HG03457 (cell line): Measurements from ENCODE around the gene DAZAP1.
A peak's percentile ranks its signal among the peaks of the same experiment; 100 is the strongest.

Source experiments
- ATAC-seq: cut with Tn5 transposase; IDR thresholded peaks from one replicate; pipeline ENCODE4 v1.9.1; 2021; ENCODE audit warnings: moderate number of reproducible peaks; ENCODE audit not compliant: unreplicated experiment

The DAZAP1 gene

GRCh38 chr19:1407528-1408299 lies at the start of gene DAZAP1:
DAZAP1 (plus strand) TSS chr19:1407586; CDS start chr19:1407774, 188 bp downstream.
- peak; percentile 10 for ATAC-seq

GRCh38 chr19:1360126-1360817 lies 47.1 kb upstream of the DAZAP1 start:
- ATAC-seq: no peak

GRCh38 chr19:1360818-1361461 lies 46.4 kb upstream of the DAZAP1 start:
- ATAC-seq: no peak

- no peak for ATAC-seq
Observed at GRCh38 chr19:1361601-1362386, 45.6 kb upstream of the DAZAP1 start.

DNA sequence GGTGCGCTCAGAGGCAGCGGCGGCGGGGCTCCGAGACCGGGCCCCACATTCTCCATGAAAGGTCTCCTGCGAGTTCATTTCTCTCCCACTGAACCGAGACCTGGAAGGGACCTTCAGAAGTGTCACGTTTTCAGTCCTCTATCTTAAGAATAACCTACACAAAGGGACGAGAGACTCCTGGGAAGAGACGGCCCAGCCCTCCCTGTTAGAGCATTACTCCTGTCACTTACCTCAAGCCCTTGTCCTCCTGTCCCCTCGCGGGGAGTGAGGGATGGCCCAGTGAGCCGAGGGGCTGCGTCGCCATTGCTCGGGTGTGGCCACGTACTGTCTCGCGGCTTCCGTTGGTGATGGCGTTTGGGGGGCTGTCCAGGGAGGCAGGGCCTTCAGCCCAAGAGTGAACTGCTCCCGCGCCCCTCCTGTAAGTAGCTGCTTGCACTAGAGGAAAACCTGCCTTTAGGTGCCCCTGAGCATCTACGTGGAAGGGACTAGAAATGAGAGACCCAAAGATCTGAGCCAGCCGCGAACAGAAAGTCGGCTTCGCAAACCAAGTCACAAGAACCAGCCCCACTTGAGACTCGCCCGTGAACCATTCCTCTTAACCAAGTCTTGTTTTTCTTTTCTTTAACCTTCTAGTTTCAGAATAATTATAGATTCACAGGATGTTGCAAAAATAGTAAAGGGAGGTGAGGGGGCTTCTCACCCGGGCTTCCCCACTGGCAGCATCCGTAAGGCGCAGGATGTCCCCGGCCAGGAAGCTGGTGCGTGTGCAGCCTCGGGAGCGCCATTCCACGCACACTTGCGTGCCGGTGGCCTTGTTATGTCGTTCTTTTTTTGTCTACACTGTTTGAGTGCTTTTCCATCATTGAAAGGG lies 44.8 kb upstream of the DAZAP1 start:
- ATAC-seq: no peak

DNA sequence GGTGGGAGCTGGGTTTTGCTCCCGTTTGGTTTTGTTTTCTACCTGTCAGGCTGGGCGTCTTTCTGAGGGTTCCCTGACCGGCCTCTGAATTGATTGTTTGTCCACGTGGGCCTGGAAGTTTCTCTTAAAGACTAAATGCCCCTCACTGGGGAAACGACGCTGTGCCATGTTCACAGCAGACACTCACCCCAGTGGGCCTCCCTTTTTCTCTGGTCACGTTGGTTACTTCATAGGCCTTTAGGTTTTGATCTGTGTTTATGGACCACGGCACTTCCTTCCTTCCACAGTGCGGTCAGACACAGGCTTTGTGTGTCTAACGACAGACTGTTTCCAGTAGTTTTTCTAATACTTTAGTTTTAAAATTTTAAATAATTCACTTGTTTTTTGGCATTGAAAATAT lies 43.8 kb upstream of the DAZAP1 start:
- no peak for ATAC-seq

GRCh38 chr19:1364070-1364704 lies 43.2 kb upstream of the DAZAP1 start:
- ATAC-seq: no peak

- ATAC-seq: no peak
Observed at GRCh38 chr19:1365319-1366269, 41.8 kb upstream of the DAZAP1 start.

- ATAC-seq: no peak
Observed at GRCh38 chr19:1366296-1366695, 41.1 kb upstream of the DAZAP1 start.

GRCh38 chr19:1366899-1367870 lies 40.2 kb upstream of the DAZAP1 start:
- ATAC-seq: no peak

DNA sequence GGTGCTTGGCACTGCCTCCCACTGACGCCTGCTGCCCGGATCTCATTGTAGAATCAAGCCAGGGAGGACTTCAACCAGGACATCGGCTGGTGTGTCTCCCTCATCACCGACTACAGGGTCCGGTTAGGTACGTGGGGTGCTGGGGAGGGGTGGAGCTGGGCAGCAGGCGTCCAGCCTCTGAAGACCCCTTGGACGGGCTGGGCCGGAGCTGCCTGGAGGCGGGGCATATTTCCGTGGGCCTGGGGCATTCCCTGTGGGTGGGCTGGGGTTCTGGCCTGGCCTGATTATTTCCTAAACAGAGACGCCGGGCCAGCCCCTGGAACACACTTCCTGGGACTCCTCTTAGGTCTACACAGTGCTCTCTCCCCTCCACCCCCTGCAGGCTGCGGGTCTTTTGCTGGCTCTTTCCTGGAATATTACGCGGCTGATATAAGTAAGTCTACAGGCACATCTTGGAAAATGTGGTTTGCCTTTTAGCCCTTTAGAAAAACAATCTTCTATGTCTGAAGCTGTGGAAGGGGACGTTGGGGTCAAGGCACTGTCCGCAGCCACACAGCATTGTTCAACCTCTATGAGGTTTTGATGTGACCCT lies 38.1 kb upstream of the DAZAP1 start:
- no peak for ATAC-seq

- no peak for ATAC-seq
Observed at GRCh38 chr19:1370579-1371361, 36.6 kb upstream of the DAZAP1 start.

GRCh38 chr19:1373042-1373533 lies 34.3 kb upstream of the DAZAP1 start:
- no peak for ATAC-seq

DNA sequence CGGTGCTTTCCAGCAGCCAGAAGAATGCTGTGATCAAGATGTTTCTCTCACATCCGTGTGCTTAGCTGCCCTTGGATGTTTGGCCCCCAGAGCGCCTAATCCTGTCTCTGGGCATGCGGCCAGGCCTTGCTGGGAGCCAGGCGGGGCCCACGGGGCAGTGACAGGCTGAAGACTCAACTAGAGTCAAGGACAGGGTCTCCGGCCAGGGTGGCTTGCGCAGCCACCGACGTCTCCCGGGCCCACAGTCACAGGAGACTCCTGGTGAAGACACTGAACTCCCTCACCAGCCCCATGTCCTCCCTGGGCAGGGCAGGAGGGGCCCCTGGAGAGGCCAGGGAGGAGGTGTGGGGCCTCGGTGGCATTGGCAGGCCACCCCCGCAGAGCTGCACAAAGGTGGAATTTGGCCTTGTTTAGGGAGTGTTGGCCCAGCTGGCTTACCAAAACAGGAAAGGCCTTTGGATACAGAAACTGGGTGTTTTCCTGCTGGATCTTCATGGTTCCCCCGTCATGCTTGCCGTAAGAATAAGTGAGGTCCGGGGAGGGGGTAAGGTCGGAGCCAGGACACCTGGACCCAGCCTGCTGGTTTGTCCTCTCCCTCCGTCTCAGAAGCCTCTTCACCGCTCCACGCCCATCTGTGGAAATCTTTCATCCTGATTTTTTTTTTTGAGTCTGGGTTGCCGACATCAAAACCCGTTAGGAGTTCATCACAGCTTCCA lies 33.7 kb upstream of the DAZAP1 start:
- ATAC-seq: no peak

DNA sequence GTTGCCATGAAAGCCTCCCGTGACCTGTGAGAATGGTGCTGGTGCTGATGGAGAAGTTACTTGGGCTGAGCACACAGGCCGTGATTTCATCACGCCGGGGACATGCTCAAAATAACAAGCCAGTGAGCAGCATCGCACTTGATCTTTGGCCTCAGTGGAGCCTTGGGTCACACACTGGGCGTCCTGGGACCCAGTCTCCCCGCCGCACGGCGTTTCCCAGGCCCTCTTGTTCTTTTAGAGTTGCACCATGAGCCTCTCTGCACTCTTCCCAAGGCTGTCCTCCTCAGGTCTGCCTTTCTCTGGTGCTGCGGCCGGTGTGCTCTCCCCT lies 33.2 kb upstream of the DAZAP1 start:
- ATAC-seq: no peak

- no peak for ATAC-seq
Observed at GRCh38 chr19:1376415-1376805, 31.0 kb upstream of the DAZAP1 start.
